Inflammatory macrophage treated with lipopolysaccharide for 4 hours (primary cell): ENCODE measurements around the gene INHA.

Experiments used
- DNase-seq: peaks from one replicate; pipeline ENCODE4 v3.0.0-alpha.2; 2020

INHA gene, protein sequence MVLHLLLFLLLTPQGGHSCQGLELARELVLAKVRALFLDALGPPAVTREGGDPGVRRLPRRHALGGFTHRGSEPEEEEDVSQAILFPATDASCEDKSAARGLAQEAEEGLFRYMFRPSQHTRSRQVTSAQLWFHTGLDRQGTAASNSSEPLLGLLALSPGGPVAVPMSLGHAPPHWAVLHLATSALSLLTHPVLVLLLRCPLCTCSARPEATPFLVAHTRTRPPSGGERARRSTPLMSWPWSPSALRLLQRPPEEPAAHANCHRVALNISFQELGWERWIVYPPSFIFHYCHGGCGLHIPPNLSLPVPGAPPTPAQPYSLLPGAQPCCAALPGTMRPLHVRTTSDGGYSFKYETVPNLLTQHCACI

DNA sequence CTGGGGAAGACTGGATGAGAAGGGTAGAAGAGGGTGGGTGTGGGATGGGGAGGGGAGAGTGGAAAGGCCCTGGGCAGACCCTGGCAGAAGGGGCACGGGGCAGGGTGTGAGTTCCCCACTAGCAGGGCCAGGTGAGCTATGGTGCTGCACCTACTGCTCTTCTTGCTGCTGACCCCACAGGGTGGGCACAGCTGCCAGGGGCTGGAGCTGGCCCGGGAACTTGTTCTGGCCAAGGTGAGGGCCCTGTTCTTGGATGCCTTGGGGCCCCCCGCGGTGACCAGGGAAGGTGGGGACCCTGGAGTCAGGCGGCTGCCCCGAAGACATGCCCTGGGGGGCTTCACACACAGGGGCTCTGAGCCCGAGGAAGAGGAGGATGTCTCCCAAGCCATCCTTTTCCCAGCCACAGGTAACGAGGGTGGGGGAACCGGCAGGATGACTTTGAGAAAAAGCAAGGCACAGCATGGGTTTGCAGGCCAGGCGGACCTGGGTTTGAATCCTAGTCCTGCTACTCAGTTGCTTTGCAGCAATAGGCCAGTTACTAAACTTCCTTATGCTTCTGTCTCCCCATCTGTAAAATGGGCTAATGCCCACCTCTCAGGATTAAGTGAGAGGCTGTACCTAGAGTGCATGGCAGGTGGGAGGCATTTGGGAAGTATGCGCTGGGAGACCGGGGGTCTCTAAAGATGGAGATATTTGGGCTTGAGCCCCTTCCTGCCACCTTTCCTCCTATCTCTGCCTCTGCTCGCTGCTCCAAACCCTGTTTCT is at the start of gene INHA:
INHA (plus strand) TSS at position 74 of the 765 bp plus-strand sequence; CDS start at position 139, 65 bp downstream.
- DNase-seq = no peak

GRCh38 chr2:219523031-219523671 is 49.0 kb upstream of the INHA start:
- DNase-seq = no peak

GRCh38 chr2:219524817-219525216 is 47.3 kb upstream of the INHA start:
- no peak for DNase-seq

DNA sequence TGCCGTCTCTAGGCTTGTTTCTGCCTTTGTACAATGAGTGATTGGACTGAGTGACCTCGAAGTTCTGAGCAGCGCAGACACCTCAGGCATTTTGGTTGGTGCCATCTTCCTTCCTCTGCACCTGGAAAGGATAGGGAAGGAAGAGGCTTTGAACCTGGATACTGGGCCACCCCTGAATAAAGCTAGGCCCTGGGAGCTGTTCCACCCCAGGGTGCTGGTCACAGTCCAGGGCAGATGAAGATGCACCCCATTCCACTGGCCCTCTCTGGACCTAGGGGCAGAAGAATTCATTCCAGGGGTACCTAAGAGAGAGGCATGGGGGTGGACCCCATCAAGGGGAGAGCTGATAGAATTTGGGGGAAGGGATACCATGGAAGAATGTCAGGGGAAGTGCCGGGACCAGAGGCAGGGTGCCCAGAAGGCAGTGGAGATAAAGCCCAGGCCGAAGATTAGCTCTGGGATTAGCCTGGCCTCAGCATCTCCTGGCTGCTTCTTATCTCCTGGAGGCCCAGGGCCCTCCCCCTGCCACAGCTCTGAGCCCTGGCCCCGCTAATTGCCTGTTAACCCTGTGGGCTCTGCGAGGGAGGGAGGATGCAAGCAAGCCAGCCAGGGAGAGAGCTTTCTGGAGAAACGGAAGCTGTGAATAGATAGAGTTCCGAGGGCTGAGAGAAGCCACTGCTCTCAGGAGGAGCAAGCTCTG is 46.4 kb upstream of the INHA start:
- no peak for DNase-seq

DNA sequence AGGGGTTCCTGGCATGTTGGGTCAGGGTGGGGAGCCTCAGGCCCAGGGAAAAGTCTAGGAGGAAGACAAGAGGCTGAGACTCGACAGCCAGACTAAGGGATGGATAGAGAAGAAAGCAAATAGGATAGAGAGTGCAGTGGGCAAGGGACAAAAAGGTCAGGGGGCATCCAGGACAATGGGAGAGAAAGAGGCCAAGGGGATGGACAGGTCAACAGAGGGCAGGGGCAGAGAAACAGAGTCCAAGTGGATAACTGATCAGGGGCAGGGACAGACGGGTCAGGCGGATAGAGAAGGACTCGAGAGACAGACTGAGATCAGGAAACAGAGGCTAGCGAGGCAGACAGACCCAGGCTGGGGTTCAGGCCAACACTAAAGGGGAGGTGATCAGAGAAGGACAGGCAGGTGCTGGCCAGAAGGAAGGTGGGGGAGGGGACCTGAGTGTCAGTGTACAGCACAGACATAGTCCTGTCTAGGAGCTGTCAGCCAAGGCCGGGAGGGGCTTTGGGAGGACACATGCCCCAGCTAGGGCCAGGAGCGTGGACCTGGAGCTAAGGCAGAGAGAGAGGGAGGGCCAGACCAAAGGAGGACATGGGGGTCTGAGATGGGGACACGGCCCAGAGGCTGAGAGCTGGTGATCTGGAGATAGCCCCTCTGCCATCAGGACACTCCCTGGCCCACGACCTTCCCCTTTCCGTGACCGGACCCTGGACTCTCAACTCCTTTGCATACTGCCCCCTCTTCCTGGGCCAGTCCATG is 45.6 kb upstream of the INHA start:
- no peak for DNase-seq

DNA sequence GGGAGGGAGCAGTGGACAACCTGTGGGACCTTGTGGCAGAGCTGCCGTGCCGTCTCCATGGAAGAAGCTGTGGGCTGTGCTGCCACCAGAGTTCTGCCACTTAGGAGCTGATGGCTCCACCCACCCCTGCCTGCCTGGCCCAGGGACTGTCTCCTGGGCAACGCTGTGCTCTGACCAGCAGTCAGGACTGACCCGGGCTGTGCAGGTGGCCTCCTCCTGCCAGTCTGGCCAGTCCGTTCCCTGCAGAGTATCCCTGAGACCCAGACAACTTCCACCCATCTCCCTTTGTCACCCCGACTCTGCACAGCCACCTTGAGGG is 45.1 kb upstream of the INHA start:
- no peak for DNase-seq

DNA sequence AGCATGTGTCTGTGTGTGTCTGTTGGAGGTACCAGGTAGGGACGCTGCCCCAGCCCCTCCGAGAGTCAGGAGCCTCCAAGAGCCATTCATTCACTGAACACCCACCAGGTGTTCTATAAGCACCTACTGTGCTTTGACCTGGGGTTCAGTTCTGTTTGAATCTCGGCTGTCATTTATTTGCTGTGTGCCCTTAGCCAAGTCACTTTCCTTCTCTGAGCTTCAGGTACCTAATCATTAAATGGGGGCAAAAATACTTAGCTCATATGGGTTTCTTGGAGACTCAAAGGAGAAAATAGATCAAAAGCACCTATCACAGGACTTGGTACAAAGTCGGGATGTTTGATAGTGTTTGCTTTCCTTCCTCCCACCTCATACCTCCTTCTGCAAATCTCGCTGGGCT is 44.6 kb upstream of the INHA start:
- DNase-seq = no peak

DNA sequence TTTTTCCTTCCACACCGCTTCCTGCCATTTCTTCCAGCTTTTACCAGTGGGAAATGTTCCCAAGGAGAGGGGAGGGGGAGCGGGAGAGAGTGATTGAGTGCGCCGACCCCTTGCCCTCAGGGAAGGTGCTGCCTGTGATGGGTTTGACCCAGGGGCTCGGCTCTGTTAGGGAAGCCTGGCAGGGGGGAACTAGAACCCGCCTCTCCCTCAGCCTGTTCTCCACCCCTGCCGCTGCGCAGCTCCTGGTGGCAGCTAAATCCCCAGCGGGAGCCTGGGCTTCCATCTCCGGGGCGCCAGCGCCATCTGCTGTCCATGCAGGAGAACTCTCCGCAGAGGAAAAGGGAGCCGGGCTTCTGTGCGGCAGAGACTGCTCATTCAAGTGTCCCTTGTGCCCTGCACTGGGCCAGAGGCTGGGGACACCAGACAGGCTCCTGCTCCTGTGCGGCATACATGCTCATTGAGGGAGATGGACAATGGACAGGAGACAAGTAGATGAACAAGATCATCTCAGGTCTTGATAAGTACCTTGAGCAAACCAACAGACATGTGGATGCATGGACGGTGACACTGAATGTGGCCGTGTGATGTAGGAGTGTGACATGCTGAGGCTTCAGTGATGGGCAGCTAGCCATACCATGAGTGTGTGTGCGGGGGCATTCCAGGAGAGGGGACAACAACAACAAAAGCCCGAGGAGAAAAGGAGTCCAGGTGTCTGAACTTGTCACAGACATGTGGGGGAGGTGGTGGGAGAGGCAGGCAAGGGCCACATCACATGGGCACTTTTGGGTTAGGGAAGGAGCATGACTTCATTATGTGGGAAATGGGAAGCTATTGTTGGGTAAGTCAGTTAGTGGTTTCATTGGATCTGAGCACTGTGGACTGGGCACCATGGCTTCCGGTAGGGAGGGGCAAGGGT is 41.8 kb upstream of the INHA start:
- DNase-seq = peak; percentile 82

DNA sequence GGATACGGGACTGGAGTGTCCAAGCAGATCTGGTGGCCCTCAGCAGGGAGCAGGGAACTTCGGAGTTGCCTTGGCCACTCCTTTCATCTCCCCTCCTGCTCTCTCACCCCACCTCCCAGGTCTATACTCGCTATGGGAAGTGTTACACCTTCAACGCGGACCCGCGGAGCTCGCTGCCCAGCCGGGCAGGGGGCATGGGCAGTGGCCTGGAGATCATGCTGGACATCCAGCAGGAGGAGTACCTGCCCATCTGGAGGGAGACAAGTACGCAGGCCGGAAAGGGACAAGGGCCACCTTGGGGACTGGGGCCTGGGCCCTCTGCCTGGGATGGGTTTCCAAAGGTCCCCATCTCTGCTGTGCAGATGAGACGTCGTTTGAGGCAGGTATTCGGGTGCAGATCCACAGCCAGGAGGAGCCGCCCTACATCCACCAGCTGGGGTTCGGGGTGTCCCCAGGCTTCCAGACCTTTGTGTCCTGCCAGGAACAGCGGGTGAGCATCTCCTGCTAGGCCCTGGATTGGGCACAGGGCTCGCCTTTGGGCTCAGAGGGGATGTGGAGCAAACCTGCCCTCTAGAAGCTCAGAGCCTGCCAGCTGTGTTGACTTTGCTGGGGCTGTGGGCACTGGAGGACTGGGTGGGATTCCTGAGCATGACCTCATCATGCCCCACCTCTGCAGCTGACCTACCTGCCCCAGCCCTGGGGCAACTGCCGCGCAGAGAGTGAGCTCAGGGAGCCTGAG is 40.3 kb upstream of the INHA start:
- DNase-seq = no peak

DNA sequence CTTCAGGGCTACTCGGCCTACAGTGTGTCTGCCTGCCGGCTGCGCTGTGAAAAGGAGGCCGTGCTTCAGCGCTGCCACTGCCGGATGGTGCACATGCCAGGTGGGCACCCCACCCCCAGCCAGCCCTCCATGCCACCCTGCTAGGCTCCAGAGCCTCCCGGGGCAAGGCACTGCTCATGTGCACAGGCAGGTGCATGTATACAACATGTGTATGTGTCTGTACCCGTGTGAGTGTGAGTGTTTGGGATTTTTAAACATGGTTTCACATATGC is 39.8 kb upstream of the INHA start:
- DNase-seq = no peak

GRCh38 chr2:219533930-219534661 is 38.0 kb upstream of the INHA start:
- no peak for DNase-seq

DNA sequence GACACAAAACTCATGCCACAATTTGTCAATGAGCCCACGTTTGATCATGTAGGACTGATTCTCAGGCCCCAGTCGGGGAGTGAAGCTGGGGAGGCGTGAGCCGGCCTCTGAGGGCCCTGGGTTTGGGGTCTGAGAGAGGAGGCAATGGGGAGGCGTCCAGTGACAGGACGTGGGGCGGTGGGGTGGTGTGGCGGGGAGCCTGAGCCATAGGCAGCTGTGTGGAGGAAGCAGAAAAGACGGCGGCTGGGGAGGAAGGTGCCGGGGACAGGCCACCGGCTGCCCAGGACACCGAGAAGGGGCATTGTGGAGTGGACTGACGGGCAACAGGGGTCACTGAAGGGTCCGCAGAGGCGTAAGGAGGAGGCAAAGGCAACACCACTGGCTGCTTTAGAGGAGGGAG is 35.7 kb upstream of the INHA start:
- no peak for DNase-seq

DNA sequence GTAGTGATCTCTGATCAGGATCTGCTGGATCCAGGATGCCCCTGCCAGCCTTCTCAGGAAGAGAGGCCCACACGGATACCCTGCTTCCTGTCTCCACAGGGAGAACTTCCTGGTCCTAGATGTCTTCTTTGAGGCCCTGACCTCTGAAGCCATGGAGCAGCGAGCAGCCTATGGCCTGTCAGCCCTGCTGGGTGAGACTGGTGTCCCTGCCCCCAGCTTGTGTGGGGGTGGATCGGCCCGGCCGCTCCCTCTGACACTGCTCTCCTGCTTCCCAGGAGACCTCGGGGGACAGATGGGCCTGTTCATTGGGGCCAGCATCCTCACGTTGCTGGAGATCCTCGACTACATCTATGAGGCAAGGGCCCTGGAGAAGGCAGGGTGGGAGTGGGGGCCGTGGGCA is 35.1 kb upstream of the INHA start:
- DNase-seq = no peak

DNA sequence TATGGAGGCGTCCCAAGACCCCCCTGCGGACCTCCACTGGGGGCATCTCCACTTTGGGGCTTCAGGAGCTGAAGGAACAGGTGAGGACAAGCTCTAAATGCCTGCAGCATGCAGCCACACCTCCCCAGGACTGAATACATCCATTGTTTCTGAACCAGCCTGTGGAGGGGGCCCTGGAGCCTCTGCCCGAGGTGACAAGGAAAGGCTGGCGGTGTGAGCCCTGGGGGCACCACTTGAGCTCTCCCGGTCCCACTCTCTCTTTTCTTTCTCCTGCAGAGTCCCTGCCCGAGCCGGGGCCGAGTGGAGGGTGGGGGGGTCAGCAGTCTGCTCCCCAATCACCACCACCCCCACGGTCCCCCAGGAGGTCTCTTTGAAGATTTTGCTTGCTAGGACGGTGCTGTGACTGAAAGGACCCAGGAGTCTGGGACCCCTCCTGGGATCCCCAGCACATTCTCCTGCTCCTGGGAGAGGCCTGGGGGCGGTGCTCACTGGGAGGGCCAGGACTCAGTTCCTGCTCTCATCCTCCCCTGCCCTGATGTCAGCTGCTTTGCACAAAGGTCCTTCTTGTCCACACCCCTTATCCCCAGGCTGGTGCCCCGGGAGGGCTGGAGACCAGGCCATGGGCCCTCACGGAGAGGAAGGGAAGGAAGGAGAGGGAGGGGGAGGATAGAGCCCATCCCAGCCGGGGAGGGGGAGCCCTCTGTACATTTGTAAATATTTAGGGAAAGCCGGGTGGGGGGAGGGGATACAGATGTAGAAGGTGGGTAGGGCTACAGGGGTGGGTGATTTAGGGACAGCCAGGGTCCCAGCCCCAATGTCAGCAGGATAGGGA is 34.2 kb upstream of the INHA start:
- no peak for DNase-seq

GRCh38 chr2:219538504-219538951 is 33.6 kb upstream of the INHA start:
- DNase-seq = no peak

- DNase-seq = no peak
Observed at GRCh38 chr2:219538956-219539788, 32.9 kb upstream of the INHA start.

DNA sequence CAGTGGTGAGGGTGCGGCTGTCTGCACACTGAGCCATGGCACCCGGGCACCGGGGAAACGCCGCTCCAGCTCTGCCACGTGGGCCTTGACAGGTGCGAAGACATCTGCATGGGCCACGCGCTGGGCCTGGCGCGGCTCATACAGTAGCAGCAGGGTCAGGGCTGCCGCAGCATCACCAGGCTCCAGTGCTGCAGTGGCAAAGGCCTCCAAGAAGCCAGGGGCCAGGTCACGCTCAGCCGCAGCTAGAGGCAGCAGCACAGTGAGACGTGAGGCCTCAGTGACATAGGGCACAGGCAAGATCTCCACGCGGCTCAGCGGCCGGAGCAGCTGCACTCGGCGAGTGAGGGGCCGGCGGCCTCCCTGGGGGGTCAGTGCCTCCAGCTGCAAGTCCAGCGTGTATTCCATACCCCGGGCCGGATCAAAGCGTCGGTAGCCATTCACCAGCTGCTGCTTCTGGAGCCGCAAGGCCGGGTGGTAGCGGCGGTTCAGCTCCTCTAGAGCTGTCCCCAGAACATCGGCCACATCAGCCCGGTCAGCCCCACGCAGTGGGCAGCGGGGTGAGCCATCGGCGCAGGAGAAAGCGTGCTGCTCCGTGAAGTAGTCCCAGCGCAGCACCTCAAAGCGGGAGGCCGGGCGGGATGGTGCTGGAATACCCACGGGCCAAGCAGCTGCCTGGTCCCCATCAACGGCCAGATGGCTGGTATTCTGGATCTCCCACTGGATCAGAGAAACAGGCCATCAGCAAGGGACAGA is 32.0 kb upstream of the INHA start:
- no peak for DNase-seq
